GM23338 (cell line): ENCODE data around the gene SORBS2. TPM values are rescaled to one million over a fixed set of nuclear protein-coding genes. Genes with fewer than 3 reads are reported as not detected.
A peak's percentile ranks its signal among the peaks of the same experiment; 100 is the strongest.

ENCODE experiments used
- ATAC-seq: fragments of 200-7000 bp; cut with Tn5 transposase; 3 replicates; pipeline ENCODE4 v1.9.1; 2020
- DNase-seq: peaks from one replicate; pipeline ENCODE4 v3.0.0-alpha.2; 2015; ENCODE audit warnings: low spot score
- H2AFZ ChIP-seq: fragments of 200-600 bp; sonication (generic); 2 replicates; pipeline ENCODE4 v1.8.0; 2016; ENCODE audit warnings: antibody characterized with exemption, mild to moderate bottlenecking, moderate library complexity
- H3F3A ChIP-seq: fragments of 200-600 bp; sonication (generic); replicated peaks from 2 replicates; pipeline ENCODE4 v1.8.0; 2017; ENCODE audit warnings: antibody characterized with exemption, mixed run types, low read depth
- H3K27ac ChIP-seq: fragments of 200-600 bp; sonication (generic); 2 replicates; pipeline ENCODE4 v1.6.1; 2016; ENCODE audit warnings: low read depth
- H3K27me3 ChIP-seq: fragments of 200-600 bp; sonication (generic); 2 replicates; pipeline ENCODE4 v1.8.0; 2016; ENCODE audit warnings: mild to moderate bottlenecking, mixed run types, moderate library complexity; ENCODE audit not compliant: insufficient read depth
- H3K36me3 ChIP-seq: fragments of 200-600 bp; sonication (generic); 2 replicates; pipeline ENCODE4 v1.8.0; 2016; ENCODE audit warnings: mild to moderate bottlenecking; ENCODE audit not compliant: insufficient read depth
- H3K4me1 ChIP-seq: fragments of 200-600 bp; sonication (generic); 2 replicates; pipeline ENCODE4 v1.8.0; 2016; ENCODE audit warnings: mild to moderate bottlenecking, moderate library complexity; ENCODE audit not compliant: insufficient read depth
- H3K4me2 ChIP-seq: fragments of 200-600 bp; sonication (generic); 2 replicates; pipeline ENCODE4 v1.7.1; 2017; ENCODE audit warnings: mixed run types
- H3K4me3 ChIP-seq: fragments of 200-600 bp; sonication (generic); 2 replicates; pipeline ENCODE4 v1.6.1; 2016; ENCODE audit warnings: mixed run types
- H3K79me2 ChIP-seq: fragments of 200-600 bp; sonication (generic); replicated peaks from 2 replicates; pipeline ENCODE4 v1.8.0; 2017; ENCODE audit warnings: mild to moderate bottlenecking; ENCODE audit not compliant: insufficient read depth
- H3K9me2 ChIP-seq: fragments of 200-600 bp; sonication (generic); 2 replicates; pipeline ENCODE4 v1.8.0; 2017; ENCODE audit not compliant: insufficient read depth
- H4K20me1 ChIP-seq: fragments of 200-600 bp; sonication (generic); replicated peaks from 2 replicates; pipeline ENCODE4 v1.8.0; 2017; ENCODE audit warnings: mild to moderate bottlenecking; ENCODE audit not compliant: insufficient read depth
- H3K27ac Mint-ChIP-seq: 2 replicates; pipeline ENCODE4 v1.8.0; 2020; ENCODE audit warnings: inconsistent platforms, mild to moderate bottlenecking, moderate library complexity, mixed read lengths
- H3K27me3 Mint-ChIP-seq: 3 replicates; pipeline ENCODE4 v1.8.0; 2022; ENCODE audit warnings: low read depth, mild to moderate bottlenecking, moderate library complexity, mixed read lengths, inconsistent platforms; ENCODE audit not compliant: insufficient read depth, poor library complexity
- H3K36me3 Mint-ChIP-seq: 3 replicates; pipeline ENCODE4 v1.8.0; 2021; ENCODE audit warnings: low read depth, mild to moderate bottlenecking, inconsistent platforms, moderate library complexity, mixed read lengths
- H3K4me1 Mint-ChIP-seq: 3 replicates; pipeline ENCODE4 v1.8.0; 2020; ENCODE audit warnings: mild to moderate bottlenecking, inconsistent platforms, mixed read lengths
- H3K4me3 Mint-ChIP-seq: 3 replicates; pipeline ENCODE4 v1.8.0; 2021; ENCODE audit warnings: moderate library complexity, mild to moderate bottlenecking, inconsistent platforms, mixed read lengths
- H3K9me3 Mint-ChIP-seq: 3 replicates; pipeline ENCODE4 v1.8.0; 2020; ENCODE audit warnings: moderate library complexity, mild to moderate bottlenecking, inconsistent platforms, mixed read lengths
- CREB1 ChIP-seq: fragments of 250-450 bp; sonication (Bioruptor Pico); IDR thresholded peaks from 2 replicates; pipeline ENCODE4 v1.5.0; 2020; ENCODE audit warnings: low read depth, mild to moderate bottlenecking, moderate library complexity
- EZH2 ChIP-seq: fragments of 200-600 bp; sonication (generic); IDR thresholded peaks from one replicate; pipeline ENCODE4 v1.8.0; 2017; ENCODE audit warnings: antibody characterized with exemption, mild to moderate bottlenecking, low read depth; ENCODE audit not compliant: unreplicated experiment
- JUNB ChIP-seq: IDR thresholded peaks from one replicate; pipeline ENCODE4 v1.6.1; 2016; ENCODE audit warnings: antibody characterized with exemption; ENCODE audit not compliant: unreplicated experiment
- ZNF462 ChIP-seq: fragments of 250-450 bp; sonication (Bioruptor Pico); IDR thresholded peaks from 2 replicates; pipeline ENCODE4 v1.5.0; 2020; ENCODE audit warnings: mild to moderate bottlenecking, moderate library complexity
- polyA plus RNA-seq: library from polyadenylated mRNA; unstranded; fragments of >200 nt; fragmentation: Nextera tagmentation; extraction: Ambion mirVana; gene quantifications from 2 replicates; pipeline ENCODE4 v1.2.1, GENCODE V29; 2016
- total RNA-seq: library from RNA; depleted of rRNA; stranded (reverse); fragments of >200 nt; shearing (Covaris generic); gene quantifications from 2 replicates; pipeline ENCODE4 v1.2.3, GENCODE V29; 2014
- TF ChIP-seq, protein P1 (sequence below), 2 experiments: fragments of 200-600 bp in 1 of 2; sonication (generic) in 1 of 2; conservative IDR thresholded peaks; 2 replicates each; pipeline versions ENCODE4 v1.5.1 to v1.6.1; 2016 to 2017; ENCODE audit warnings: antibody characterized with exemption in 2 of 2, low read depth in 2 of 2, mild to moderate bottlenecking in 2 of 2, moderate library complexity in 1 of 2
- TF ChIP-seq, protein P2 (sequence below): IDR thresholded peaks from one replicate; pipeline ENCODE4 v1.6.1; 2018; ENCODE audit warnings: antibody characterized with exemption; ENCODE audit not compliant: unreplicated experiment

SORBS2 gene
- total and polyA plus RNA-seq, 2 experiments from 2014 or later = 17.8 to 27.6 TPM

DNA sequence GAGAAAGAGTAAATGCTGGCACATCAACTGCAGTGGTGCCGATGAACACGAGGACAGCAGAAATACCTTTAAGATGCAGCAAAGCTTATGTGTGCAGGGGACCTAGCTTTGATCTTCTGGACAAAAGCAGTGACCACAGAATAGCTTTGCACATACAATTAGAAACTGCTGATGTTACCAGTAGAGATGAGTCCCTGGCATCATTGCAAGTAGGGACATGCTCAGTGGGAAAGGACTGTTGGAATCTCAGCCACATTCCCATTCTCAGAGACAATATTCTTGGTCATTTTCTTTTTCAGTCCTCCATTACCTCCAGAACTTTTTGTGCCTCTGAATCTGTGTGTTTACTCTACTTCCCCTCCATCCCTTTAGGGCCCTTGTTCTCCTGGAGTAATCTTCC lies 259.7 kb downstream of the SORBS2 start:
- Histone ChIP-seq H3K79me2 (no peaks in the 10 kb centered on the region), H2AFZ (peak overlapping the region; percentile 43; the same call in 1 of the 2 replicates), H4K20me1 (no peaks in the 10 kb centered on the region), H3K27me3 (no peaks in the 10 kb centered on the region), H3K4me1 (no peaks in the 10 kb centered on the region), H3K4me2 (no peak overlapping the region), H3K27ac (no peak overlapping the region), H3K36me3 (no peaks in the 10 kb centered on the region), H3K9me2 (peaks cover 13% of the 10 kb centered on the region), H3K4me3 (no peak overlapping the region), H3F3A (no peaks in the 10 kb centered on the region)
- Mint-ChIP-seq H3K27ac (no peak overlapping the region), H3K36me3 (no peaks in the 10 kb centered on the region), H3K9me3 (no peaks in the 10 kb centered on the region; the same call in 2 of the 3 replicates), H3K27me3 (peaks cover 2% of the 10 kb centered on the region), H3K4me1 (no peaks in the 10 kb centered on the region; the same call in 2 of the 3 replicates), H3K4me3 (no peak overlapping the region)
- ATAC-seq (no peak), DNase-seq (no peak)
- no peak for TF ChIP-seq ZNF462 (CRISPR knock-in tag)
- TF ChIP-seq CREB1 (CRISPR knock-in tag) = no peak
- TF ChIP-seq, protein P1, sequence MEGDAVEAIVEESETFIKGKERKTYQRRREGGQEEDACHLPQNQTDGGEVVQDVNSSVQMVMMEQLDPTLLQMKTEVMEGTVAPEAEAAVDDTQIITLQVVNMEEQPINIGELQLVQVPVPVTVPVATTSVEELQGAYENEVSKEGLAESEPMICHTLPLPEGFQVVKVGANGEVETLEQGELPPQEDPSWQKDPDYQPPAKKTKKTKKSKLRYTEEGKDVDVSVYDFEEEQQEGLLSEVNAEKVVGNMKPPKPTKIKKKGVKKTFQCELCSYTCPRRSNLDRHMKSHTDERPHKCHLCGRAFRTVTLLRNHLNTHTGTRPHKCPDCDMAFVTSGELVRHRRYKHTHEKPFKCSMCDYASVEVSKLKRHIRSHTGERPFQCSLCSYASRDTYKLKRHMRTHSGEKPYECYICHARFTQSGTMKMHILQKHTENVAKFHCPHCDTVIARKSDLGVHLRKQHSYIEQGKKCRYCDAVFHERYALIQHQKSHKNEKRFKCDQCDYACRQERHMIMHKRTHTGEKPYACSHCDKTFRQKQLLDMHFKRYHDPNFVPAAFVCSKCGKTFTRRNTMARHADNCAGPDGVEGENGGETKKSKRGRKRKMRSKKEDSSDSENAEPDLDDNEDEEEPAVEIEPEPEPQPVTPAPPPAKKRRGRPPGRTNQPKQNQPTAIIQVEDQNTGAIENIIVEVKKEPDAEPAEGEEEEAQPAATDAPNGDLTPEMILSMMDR (conservative IDR thresholded peaks at IDR 0.05; ENCODE audit: low read depth in 2 of 2) = no peak
- no peak for TF ChIP-seq JUNB
- TF ChIP-seq EZH2 = no peak
- TF ChIP-seq, protein P2, sequence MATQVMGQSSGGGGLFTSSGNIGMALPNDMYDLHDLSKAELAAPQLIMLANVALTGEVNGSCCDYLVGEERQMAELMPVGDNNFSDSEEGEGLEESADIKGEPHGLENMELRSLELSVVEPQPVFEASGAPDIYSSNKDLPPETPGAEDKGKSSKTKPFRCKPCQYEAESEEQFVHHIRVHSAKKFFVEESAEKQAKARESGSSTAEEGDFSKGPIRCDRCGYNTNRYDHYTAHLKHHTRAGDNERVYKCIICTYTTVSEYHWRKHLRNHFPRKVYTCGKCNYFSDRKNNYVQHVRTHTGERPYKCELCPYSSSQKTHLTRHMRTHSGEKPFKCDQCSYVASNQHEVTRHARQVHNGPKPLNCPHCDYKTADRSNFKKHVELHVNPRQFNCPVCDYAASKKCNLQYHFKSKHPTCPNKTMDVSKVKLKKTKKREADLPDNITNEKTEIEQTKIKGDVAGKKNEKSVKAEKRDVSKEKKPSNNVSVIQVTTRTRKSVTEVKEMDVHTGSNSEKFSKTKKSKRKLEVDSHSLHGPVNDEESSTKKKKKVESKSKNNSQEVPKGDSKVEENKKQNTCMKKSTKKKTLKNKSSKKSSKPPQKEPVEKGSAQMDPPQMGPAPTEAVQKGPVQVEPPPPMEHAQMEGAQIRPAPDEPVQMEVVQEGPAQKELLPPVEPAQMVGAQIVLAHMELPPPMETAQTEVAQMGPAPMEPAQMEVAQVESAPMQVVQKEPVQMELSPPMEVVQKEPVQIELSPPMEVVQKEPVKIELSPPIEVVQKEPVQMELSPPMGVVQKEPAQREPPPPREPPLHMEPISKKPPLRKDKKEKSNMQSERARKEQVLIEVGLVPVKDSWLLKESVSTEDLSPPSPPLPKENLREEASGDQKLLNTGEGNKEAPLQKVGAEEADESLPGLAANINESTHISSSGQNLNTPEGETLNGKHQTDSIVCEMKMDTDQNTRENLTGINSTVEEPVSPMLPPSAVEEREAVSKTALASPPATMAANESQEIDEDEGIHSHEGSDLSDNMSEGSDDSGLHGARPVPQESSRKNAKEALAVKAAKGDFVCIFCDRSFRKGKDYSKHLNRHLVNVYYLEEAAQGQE = no peak
